ENCODE measurements around the gene GRID1.

Gene GRID1

DNA sequence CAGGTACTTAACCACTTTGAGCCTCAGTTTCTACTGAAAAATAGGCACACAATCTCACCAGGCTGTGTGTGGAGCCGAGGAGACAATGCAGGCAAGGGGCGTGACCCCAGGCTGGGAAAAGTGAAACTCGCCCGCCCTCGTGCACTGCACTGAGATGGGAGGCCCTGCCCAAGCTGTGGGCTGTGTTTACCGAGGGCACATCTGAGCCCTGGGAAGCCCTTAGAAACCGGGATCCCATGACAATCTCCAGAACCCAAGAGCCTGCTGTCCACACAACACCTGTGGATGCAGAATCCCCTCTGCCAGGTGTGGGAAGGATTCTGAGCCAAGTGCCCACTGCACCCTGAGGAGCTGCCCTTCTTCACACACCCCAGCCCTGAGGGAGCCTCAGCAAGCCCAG is 198.3 kb downstream of the GRID1 start:
- no peak for ATAC-seq (replicated peaks)
- no peak overlapping the region for H3K4me3 Mint-ChIP-seq
- DNase-seq, result no peak
- H3K4me1 Mint-ChIP-seq, result peaks cover 15 to 16% of the 10 kb centered on the region in 2 donors
- H3K27ac Mint-ChIP-seq, result no peak overlapping the region
- H3K36me3 Mint-ChIP-seq, result no peaks in the 10 kb centered on the region
- no peaks in the 10 kb centered on the region for H3K9me3 Mint-ChIP-seq
- peaks cover 0 to 6% of the 10 kb centered on the region in 2 donors for H3K27me3 Mint-ChIP-seq

DNA sequence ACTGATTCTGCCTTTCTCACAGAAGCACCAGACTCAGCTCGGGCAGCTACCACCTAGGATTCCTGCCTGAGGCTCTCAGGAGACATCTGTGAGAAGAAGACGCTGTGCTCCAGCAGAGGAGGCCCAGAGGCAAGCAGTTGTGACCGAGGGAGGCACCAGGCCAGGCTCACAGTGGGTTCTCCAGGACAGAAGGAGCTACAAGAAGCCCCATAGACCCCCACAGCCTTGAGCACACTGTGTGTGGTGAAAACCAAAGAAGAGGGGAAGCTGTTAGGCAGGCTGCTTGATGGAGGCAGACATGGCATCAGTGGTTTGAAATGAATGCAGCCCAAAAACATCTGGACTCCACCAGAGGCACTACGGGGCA is 198.8 kb downstream of the GRID1 start:
- Mint-ChIP-seq H3K4me1 (peaks cover 15 to 16% of the 10 kb centered on the region in 2 donors), H3K36me3 (no peaks in the 10 kb centered on the region), H3K4me3 (no peak overlapping the region), H3K27me3 (peaks cover 0 to 6% of the 10 kb centered on the region in 2 donors), H3K9me3 (no peaks in the 10 kb centered on the region), H3K27ac (no peak overlapping the region)
- no peak for ATAC-seq (replicated peaks)
- DNase-seq, result no peak

GRCh38 chr10:86167121-86167761 is 199.4 kb downstream of the GRID1 start:
- no peak for DNase-seq
- H3K4me1 Mint-ChIP-seq, result peaks cover 15 to 16% of the 10 kb centered on the region in 2 donors
- H3K27ac Mint-ChIP-seq, result no peak overlapping the region
- ATAC-seq (replicated peaks), result no peak
- H3K9me3 Mint-ChIP-seq, result no peaks in the 10 kb centered on the region
- no peaks in the 10 kb centered on the region for H3K36me3 Mint-ChIP-seq
- peaks cover 0 to 6% of the 10 kb centered on the region in 2 donors for H3K27me3 Mint-ChIP-seq
- no peak overlapping the region for H3K4me3 Mint-ChIP-seq

DNA sequence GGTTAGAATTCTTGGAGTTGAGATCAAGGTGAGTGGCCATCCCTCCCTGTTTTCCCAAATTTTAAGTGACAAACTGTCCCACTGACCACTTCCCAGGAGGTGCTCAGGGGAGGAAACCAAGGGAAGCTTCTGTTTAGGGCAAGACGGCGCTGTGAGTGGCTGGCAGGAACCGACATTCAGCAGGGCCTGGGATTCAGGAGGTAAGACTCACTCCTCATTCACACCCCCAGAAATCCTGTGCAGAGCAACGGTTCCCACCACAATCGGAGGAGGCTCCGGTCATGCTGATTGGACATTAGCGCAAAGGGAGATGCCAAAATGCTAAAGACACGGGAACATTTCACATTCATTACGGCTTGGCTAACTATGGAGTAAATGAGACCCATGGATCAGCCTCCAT is 200.9 kb downstream of the GRID1 start:
- no peak overlapping the region for H3K27ac Mint-ChIP-seq
- no peaks in the 10 kb centered on the region for H3K36me3 Mint-ChIP-seq
- no peaks in the 10 kb centered on the region for H3K9me3 Mint-ChIP-seq
- H3K27me3 Mint-ChIP-seq, result peaks cover 0 to 6% of the 10 kb centered on the region in 2 donors
- peaks cover 7 to 9% of the 10 kb centered on the region in 2 donors for H3K4me1 Mint-ChIP-seq
- no peak overlapping the region for H3K4me3 Mint-ChIP-seq
- DNase-seq (no peak), ATAC-seq (replicated peaks) (no peak)

- Mint-ChIP-seq H3K27me3 (peaks cover 0 to 6% of the 10 kb centered on the region in 2 donors), H3K36me3 (no peaks in the 10 kb centered on the region), H3K4me1 (peaks cover 2 to 3% of the 10 kb centered on the region in 2 donors), H3K9me3 (no peaks in the 10 kb centered on the region), H3K27ac (no peak overlapping the region), H3K4me3 (no peak overlapping the region)
- ATAC-seq (replicated peaks), result no peak
- DNase-seq, result no peak
These were observed 201.5 kb downstream of the GRID1 start for GRCh38 chr10:86164960-86165630.

GRCh38 chr10:86164174-86164774 is 202.3 kb downstream of the GRID1 start:
- ATAC-seq (replicated peaks), result peak; percentile 31 to 33
- DNase-seq, result no peak
- H3K9me3 Mint-ChIP-seq, result no peaks in the 10 kb centered on the region
- H3K4me3 Mint-ChIP-seq, result no peak overlapping the region
- H3K36me3 Mint-ChIP-seq, result no peaks in the 10 kb centered on the region
- peaks cover 0 to 6% of the 10 kb centered on the region in 2 donors for H3K27me3 Mint-ChIP-seq
- H3K4me1 Mint-ChIP-seq, result peaks cover 0 to 2% of the 10 kb centered on the region in 2 donors
- no peak overlapping the region for H3K27ac Mint-ChIP-seq

GRCh38 chr10:86163522-86164173 is 202.9 kb downstream of the GRID1 start:
- H3K4me3 Mint-ChIP-seq, result no peak overlapping the region
- DNase-seq (no peak), ATAC-seq (replicated peaks) (no peak)
- H3K4me1 Mint-ChIP-seq, result peaks cover 0 to 2% of the 10 kb centered on the region in 2 donors
- H3K36me3 Mint-ChIP-seq, result no peaks in the 10 kb centered on the region
- no peaks in the 10 kb centered on the region for H3K9me3 Mint-ChIP-seq
- H3K27me3 Mint-ChIP-seq, result peaks cover 0 to 6% of the 10 kb centered on the region in 2 donors
- H3K27ac Mint-ChIP-seq, result no peak overlapping the region

- no peak overlapping the region for H3K27ac Mint-ChIP-seq
- no peak for ATAC-seq (replicated peaks)
- H3K4me1 Mint-ChIP-seq, result peaks cover 0 to 2% of the 10 kb centered on the region in 2 donors
- no peaks in the 10 kb centered on the region for H3K36me3 Mint-ChIP-seq
- no peak for DNase-seq
- no peak overlapping the region for H3K4me3 Mint-ChIP-seq
- peaks cover 0 to 6% of the 10 kb centered on the region in 2 donors for H3K27me3 Mint-ChIP-seq
- no peaks in the 10 kb centered on the region for H3K9me3 Mint-ChIP-seq
These were observed 203.7 kb downstream of the GRID1 start for GRCh38 chr10:86162696-86163400.

DNA sequence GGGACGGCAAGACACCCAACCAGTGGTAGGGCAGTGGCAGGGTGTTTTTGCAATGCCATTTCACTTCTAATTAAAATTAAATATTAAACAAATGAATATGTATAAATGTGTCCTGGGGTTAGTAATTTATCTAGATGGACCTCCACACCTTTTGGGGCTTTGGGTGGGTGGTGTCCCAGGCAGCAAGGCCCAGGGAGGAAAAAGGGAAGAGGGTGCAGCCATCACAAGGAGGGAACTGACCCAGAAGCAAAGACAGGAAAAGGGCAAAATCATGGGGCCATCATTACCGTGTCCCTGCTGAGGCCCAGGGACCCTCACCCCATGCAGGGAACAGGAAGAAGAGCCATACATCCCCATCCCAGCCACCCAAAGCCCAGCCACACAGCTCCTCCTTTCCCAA is 204.6 kb downstream of the GRID1 start:
- peaks cover 0 to 2% of the 10 kb centered on the region in 2 donors for H3K4me1 Mint-ChIP-seq
- H3K27me3 Mint-ChIP-seq, result peaks cover 0 to 6% of the 10 kb centered on the region in 2 donors
- H3K4me3 Mint-ChIP-seq, result no peak overlapping the region
- no peak for ATAC-seq (replicated peaks)
- H3K27ac Mint-ChIP-seq, result no peak overlapping the region
- no peaks in the 10 kb centered on the region for H3K36me3 Mint-ChIP-seq
- no peak for DNase-seq
- no peaks in the 10 kb centered on the region for H3K9me3 Mint-ChIP-seq

- Mint-ChIP-seq H3K36me3 (no peaks in the 10 kb centered on the region), H3K27ac (no peak overlapping the region), H3K27me3 (peaks cover 5 to 10% of the 10 kb centered on the region in 2 donors), H3K4me1 (peaks cover 0 to 2% of the 10 kb centered on the region in 2 donors), H3K9me3 (no peaks in the 10 kb centered on the region), H3K4me3 (no peak overlapping the region)
- DNase-seq, result no peak
- ATAC-seq (replicated peaks), result no peak
These were observed 205.6 kb downstream of the GRID1 start for GRCh38 chr10:86160890-86161585.

DNA sequence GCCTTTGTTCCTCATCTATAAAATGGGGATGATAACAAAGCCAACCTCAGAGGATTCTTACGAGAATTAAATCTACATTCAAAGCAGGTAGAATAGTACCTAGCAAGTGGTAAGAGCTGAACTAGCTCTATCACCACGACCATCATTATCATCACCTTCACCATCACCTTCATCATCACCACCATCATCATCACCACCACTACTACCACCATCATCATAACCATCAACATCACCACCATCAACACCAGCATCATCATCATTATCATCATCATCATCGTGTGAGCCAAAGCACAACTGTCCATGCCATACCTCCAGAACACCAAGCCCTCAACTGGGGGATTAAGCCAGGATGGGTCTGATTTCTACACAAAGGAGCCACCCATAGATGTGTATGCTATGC is 206.8 kb downstream of the GRID1 start:
- Mint-ChIP-seq H3K27me3 (peaks cover 9 to 10% of the 10 kb centered on the region in 2 donors), H3K36me3 (no peaks in the 10 kb centered on the region), H3K4me3 (no peak overlapping the region), H3K4me1 (peaks cover 0 to 2% of the 10 kb centered on the region in 2 donors), H3K27ac (no peak overlapping the region), H3K9me3 (no peaks in the 10 kb centered on the region)
- no peak for ATAC-seq (replicated peaks)
- no peak for DNase-seq

- Mint-ChIP-seq H3K9me3 (no peaks in the 10 kb centered on the region), H3K27ac (no peak overlapping the region), H3K4me1 (no peaks in the 10 kb centered on the region), H3K4me3 (no peak overlapping the region), H3K36me3 (no peaks in the 10 kb centered on the region), H3K27me3 (peaks cover 9 to 15% of the 10 kb centered on the region in 2 donors)
- DNase-seq (no peak), ATAC-seq (replicated peaks) (no peak)
These were observed 211.3 kb downstream of the GRID1 start for GRCh38 chr10:86155054-86155921.

GRCh38 chr10:86153751-86154150 is 212.8 kb downstream of the GRID1 start:
- no peak for ATAC-seq (replicated peaks)
- no peaks in the 10 kb centered on the region for H3K9me3 Mint-ChIP-seq
- H3K4me1 Mint-ChIP-seq, result no peaks in the 10 kb centered on the region
- H3K27ac Mint-ChIP-seq, result no peak overlapping the region
- DNase-seq, result no peak
- H3K4me3 Mint-ChIP-seq, result no peak overlapping the region
- H3K27me3 Mint-ChIP-seq, result peaks cover 9 to 15% of the 10 kb centered on the region in 2 donors
- H3K36me3 Mint-ChIP-seq, result no peaks in the 10 kb centered on the region
